D721Med (cell line): ENCODE measurements around the gene RASGRF1.

Experiments
- DNase-seq: peaks from one replicate; pipeline ENCODE4 v3.0.0; 2011; ENCODE audit warnings: low spot score; ENCODE audit not compliant: insufficient read length
- FAIRE-seq: peaks from 2 replicates; lab custom pipeline; 2011; peaks lifted over from hg19 to GRCh38; lab: Jason Lieb, UNC
- TF ChIP-seq, protein P1 (sequence below): IDR thresholded peaks from 2 replicates; pipeline ENCODE4 v1.5.1; 2012; ENCODE audit warnings: mild to moderate bottlenecking, control low read depth; ENCODE audit not compliant: insufficient read depth; ENCODE audit errors: missing control alignments

Gene RASGRF1

GRCh38 chr15:79128556-79128955 is 38.0 kb upstream of the RASGRF1 start:
- FAIRE-seq (no peak), DNase-seq (no peak)
- TF ChIP-seq, protein P1, sequence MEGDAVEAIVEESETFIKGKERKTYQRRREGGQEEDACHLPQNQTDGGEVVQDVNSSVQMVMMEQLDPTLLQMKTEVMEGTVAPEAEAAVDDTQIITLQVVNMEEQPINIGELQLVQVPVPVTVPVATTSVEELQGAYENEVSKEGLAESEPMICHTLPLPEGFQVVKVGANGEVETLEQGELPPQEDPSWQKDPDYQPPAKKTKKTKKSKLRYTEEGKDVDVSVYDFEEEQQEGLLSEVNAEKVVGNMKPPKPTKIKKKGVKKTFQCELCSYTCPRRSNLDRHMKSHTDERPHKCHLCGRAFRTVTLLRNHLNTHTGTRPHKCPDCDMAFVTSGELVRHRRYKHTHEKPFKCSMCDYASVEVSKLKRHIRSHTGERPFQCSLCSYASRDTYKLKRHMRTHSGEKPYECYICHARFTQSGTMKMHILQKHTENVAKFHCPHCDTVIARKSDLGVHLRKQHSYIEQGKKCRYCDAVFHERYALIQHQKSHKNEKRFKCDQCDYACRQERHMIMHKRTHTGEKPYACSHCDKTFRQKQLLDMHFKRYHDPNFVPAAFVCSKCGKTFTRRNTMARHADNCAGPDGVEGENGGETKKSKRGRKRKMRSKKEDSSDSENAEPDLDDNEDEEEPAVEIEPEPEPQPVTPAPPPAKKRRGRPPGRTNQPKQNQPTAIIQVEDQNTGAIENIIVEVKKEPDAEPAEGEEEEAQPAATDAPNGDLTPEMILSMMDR, result no peak

GRCh38 chr15:79124388-79124787 is 33.8 kb upstream of the RASGRF1 start:
- DNase-seq (no peak), FAIRE-seq (no peak)
- TF ChIP-seq, protein P1, result no peak

- TF ChIP-seq, protein P1, result no peak
- DNase-seq, result no peak
- no peak for FAIRE-seq
Measured at GRCh38 chr15:79122991-79123390, 32.4 kb upstream of the RASGRF1 start.

DNA sequence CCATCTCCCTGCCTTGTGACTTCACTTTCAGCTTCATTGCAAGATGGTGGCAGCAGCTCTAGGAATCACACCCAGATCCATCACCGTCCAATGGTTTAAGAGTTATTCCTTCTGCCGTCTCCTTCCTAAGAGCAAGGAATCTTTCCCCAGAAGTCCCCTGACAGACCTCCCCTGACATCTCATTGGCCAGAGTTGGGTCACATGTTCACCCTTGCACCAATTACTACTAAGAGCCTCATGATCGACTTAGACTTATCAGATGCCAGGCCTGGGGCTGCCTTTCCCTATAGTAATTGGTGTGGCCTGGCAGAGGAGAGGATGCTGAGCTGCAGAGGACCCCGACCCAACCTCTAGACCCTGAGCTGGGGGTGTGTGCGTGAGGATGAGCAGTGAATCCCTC is 31.8 kb upstream of the RASGRF1 start:
- FAIRE-seq, result no peak
- TF ChIP-seq, protein P1, result no peak
- DNase-seq, result no peak

- FAIRE-seq (no peak), DNase-seq (no peak)
- TF ChIP-seq, protein P1, result no peak
Measured at GRCh38 chr15:79121571-79121970, 31.0 kb upstream of the RASGRF1 start.

DNA sequence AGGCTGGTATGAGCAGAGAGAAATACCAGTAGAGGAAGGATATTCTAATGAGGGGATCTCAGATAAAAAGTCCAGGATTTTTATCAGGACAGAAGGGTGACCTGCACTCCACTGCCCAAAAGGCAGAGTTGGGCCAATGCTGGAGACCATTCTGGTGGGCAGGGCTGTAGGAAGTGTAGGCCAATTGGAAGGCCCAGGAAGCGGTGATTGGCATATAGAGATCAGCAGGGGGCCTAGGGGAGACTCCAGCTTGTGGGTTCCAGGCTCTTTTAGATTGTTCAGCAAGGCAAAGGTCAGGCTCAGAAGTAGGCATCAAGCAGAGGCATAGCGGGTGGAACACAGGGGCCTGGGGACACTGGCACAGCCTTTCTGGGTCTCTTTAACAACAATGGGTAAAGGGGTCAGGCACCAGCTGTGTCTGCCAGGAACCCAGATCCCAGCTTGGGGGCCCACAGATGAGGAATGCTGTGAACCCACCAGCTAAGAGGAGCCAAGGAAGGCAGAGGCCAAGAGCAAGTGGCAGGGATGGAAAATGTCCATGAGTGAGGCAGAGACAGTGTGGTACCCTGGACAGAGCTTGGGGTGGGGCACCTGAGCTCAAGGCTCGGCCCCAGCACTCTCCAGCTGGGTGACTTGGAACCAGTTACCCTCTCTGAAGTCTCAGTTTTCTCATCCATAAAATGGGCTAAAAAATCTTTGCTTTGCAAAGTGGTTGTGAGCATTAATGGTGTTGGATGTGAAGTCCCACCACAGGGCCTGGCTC is 27.0 kb upstream of the RASGRF1 start:
- DNase-seq (no peak), FAIRE-seq (no peak)
- TF ChIP-seq, protein P1, result no peak

DNA sequence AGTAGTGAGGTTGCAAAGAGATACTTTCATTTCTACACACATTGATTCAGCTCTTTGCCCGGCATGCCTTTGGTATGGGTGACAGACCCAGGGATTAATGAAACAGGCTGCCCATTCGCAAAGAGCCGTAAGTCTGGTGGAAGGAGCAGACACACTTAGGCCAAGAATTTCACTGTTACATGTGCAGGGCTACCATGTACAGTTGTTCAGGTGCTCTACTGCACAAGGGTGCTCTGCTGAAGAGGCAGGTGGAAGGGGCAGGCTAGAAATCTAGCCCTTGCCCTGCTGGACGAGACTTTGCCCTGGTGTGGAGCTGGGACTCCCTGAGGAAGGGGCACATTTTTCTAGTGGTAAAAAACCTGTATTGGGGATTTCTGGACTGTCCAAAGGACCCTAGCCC is 26.2 kb upstream of the RASGRF1 start:
- DNase-seq (no peak), FAIRE-seq (no peak)
- TF ChIP-seq, protein P1, result no peak
